Retina (tissue), 1 donor: ENCODE data around the gene NOC4L.

Experiments used
- DNase-seq: peaks from one replicate; pipeline ENCODE4 v3.0.0-alpha.2; 2016

Gene NOC4L

GRCh38 chr12:132171293-132171967 is 27.2 kb downstream of the NOC4L start:
- no peak for DNase-seq

GRCh38 chr12:132171968-132172521 is 27.8 kb downstream of the NOC4L start:
- DNase-seq, result no peak

- no peak for DNase-seq
These were observed 28.4 kb downstream of the NOC4L start for GRCh38 chr12:132172619-132173018.

GRCh38 chr12:132173135-132174014 is 29.1 kb downstream of the NOC4L start:
- DNase-seq, result no peak

GRCh38 chr12:132174015-132174838 is 30.0 kb downstream of the NOC4L start:
- no peak for DNase-seq

- no peak for DNase-seq
These were observed 30.7 kb downstream of the NOC4L start for GRCh38 chr12:132174839-132175490.

GRCh38 chr12:132175496-132176384 is 31.5 kb downstream of the NOC4L start:
- no peak for DNase-seq

GRCh38 chr12:132176385-132176919 is 32.2 kb downstream of the NOC4L start:
- no peak for DNase-seq

GRCh38 chr12:132176920-132177551 is 32.8 kb downstream of the NOC4L start:
- no peak for DNase-seq

- no peak for DNase-seq
These were observed 34.1 kb downstream of the NOC4L start for GRCh38 chr12:132178316-132178715.

- no peak for DNase-seq
These were observed 34.6 kb downstream of the NOC4L start for GRCh38 chr12:132178801-132179401.

- no peak for DNase-seq
These were observed 35.4 kb downstream of the NOC4L start for GRCh38 chr12:132179431-132180362.

GRCh38 chr12:132180648-132181546 is 36.6 kb downstream of the NOC4L start:
- no peak for DNase-seq

- no peak for DNase-seq
These were observed 37.4 kb downstream of the NOC4L start for GRCh38 chr12:132181570-132182200.

- DNase-seq, result no peak
These were observed 38.0 kb downstream of the NOC4L start for GRCh38 chr12:132182206-132182710.

- no peak for DNase-seq
These were observed 38.6 kb downstream of the NOC4L start for GRCh38 chr12:132182711-132183365.

GRCh38 chr12:132185705-132186104 is 41.4 kb downstream of the NOC4L start:
- DNase-seq, result no peak
